Tibial artery (tissue), 4 donors: Measurements from ENCODE around the gene GAB2.

Experiments
- DNase-seq, 2 donors: peaks; one replicate each; pipeline ENCODE4 v3.0.0-alpha.2; 2019
- H3K27ac ChIP-seq, 2 donors: fragments of 200-600 bp; sonication (generic) in 1 of 2; 1 replicate in 1 of 2; 2 replicates in 1 of 2; pipeline ENCODE4 v1.5.1; 2018 to 2019; ENCODE audit warnings: mild to moderate bottlenecking in 1 of 2
- H3K27me3 ChIP-seq, 2 donors: fragments of 200-600 bp; sonication (generic) in 1 of 2; one replicate each; pipeline versions ENCODE4 v1.5.1 to v1.6.0; 2016 to 2019
- H3K36me3 ChIP-seq, 3 donors: fragments of 200-600 bp; sonication (generic) in 2 of 3; one replicate each; pipeline ENCODE4 v1.5.1; 2016 to 2019; ENCODE audit warnings: mild to moderate bottlenecking in 2 of 3
- H3K4me1 ChIP-seq, 4 donors: fragments of 200-600 bp; sonication (generic) in 2 of 4; 1 replicate in 3 of 4; 2 replicates in 1 of 4; pipeline ENCODE4 v1.5.1; 2016 to 2019
- H3K4me3 ChIP-seq, 2 donors: fragments of 200-600 bp; sonication (generic) in 1 of 2; 1 replicate in 1 of 2; 2 replicates in 1 of 2; pipeline ENCODE4 v1.5.1; 2018 to 2019; ENCODE audit warnings: mild to moderate bottlenecking in 2 of 2
- H3K9me3 ChIP-seq, 3 donors: fragments of 200-600 bp; sonication (generic) in 1 of 3; one replicate each; pipeline ENCODE4 v1.5.1; 2016 to 2019
- intact Hi-C: fragments of 100-400 bp; cut with DNase I; formaldehyde crosslinking; loops from one replicate; pipeline ENCODE4 v1.15.0; 2023; ENCODE audit warnings: low total_unique reads
- TF ChIP-seq, protein P1 (sequence below), 2 experiments: fragments of 200-600 bp in 1 of 2; fragments of 450-650 bp in 1 of 2; IDR thresholded peaks; one replicate each; pipeline ENCODE4 v1.5.1; 2017 to 2019; ENCODE audit warnings: antibody characterized with exemption in 2 of 2, mild to moderate bottlenecking in 1 of 2, moderate library complexity in 1 of 2

Gene GAB2

DNA sequence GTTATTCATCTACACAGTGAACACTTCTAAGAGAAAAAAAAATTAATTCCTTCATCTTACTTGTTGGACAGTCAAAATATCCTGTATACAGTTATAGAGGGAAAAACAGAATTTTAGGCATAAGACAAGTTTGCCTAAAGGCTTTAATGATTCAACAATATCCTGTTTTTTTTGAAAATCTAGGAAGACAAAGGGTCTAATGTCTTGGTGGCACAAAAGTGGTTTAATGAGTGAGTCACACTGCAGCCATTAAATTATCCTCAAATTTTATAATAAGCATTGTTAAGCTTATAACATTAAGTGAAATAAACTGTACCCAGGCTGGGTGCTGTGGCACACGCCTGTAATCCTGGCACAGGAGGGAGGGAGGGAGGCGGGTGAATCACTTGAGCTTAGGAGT, 72.9 kb downstream of the GAB2 start:
- no peak for DNase-seq
- no peak overlapping the region for H3K27ac ChIP-seq
- no peaks in the 10 kb centered on the region for H3K36me3 ChIP-seq
- H3K27me3 ChIP-seq = no peaks in the 10 kb centered on the region
- H3K9me3 ChIP-seq = no peaks in the 10 kb centered on the region
- H3K4me3 ChIP-seq = no peak overlapping the region
- peaks cover 0 to 62% (median 12%) of the 10 kb centered on the region in 4 donors for H3K4me1 ChIP-seq
- TF ChIP-seq, protein P1, sequence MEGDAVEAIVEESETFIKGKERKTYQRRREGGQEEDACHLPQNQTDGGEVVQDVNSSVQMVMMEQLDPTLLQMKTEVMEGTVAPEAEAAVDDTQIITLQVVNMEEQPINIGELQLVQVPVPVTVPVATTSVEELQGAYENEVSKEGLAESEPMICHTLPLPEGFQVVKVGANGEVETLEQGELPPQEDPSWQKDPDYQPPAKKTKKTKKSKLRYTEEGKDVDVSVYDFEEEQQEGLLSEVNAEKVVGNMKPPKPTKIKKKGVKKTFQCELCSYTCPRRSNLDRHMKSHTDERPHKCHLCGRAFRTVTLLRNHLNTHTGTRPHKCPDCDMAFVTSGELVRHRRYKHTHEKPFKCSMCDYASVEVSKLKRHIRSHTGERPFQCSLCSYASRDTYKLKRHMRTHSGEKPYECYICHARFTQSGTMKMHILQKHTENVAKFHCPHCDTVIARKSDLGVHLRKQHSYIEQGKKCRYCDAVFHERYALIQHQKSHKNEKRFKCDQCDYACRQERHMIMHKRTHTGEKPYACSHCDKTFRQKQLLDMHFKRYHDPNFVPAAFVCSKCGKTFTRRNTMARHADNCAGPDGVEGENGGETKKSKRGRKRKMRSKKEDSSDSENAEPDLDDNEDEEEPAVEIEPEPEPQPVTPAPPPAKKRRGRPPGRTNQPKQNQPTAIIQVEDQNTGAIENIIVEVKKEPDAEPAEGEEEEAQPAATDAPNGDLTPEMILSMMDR (IDR thresholded peaks at IDR 0.05) = no peak
- intact Hi-C loops = no loop called here

DNA sequence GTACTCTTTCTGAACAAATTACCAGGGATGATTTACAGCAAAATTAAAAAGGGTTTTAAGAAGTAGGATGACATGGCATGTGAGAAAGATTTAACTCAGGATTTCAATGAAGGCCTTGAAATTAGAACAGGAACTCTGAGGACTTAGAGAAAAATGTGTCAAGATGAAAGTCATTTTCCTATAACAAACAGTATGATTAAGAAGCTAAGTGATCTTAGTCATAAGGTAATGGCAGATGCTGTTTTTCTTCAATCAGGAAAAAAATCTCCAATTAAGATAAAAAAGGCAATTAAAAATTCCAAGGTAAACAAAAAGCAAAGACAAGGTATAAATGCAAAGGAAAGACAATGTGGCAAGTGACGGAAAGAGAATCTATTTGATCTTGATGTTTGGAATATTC, 73.5 kb downstream of the GAB2 start:
- H3K36me3 ChIP-seq = no peaks in the 10 kb centered on the region
- H3K9me3 ChIP-seq = no peaks in the 10 kb centered on the region
- H3K27ac ChIP-seq = no peak overlapping the region
- no peak overlapping the region for H3K4me3 ChIP-seq
- intact Hi-C loops = no loop called here
- TF ChIP-seq, protein P1 (IDR thresholded peaks at IDR 0.05) = no peak
- H3K4me1 ChIP-seq = peaks cover 0 to 62% (median 6%) of the 10 kb centered on the region in 4 donors
- H3K27me3 ChIP-seq = no peaks in the 10 kb centered on the region
- DNase-seq = no peak

DNA sequence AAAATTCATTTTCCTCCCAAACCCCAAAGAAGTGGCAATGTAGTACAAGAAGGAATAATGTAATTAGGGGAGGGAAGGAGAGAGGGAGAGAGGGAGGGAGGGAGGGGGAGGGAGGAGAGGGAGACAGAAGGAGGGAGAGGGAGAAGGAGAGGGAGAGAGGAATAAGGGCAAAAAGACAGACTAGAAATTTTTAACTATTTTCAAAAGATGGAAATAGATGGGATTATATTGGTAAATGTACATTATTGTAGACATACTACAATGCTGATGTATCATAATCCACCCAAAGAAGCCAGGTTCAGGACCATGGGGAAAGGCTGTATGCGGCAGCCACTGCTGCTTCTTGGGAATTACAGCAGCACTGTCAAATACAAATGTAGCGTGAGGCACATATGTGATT, 74.3 kb downstream of the GAB2 start:
- H3K4me1 ChIP-seq = peaks cover 0 to 60% (median 2%) of the 10 kb centered on the region in 4 donors
- intact Hi-C loops = no loop called here
- H3K9me3 ChIP-seq = no peaks in the 10 kb centered on the region
- no peak overlapping the region for H3K27ac ChIP-seq
- H3K36me3 ChIP-seq = no peaks in the 10 kb centered on the region
- TF ChIP-seq, protein P1 (IDR thresholded peaks at IDR 0.05) = no peak
- no peak overlapping the region for H3K4me3 ChIP-seq
- no peak for DNase-seq
- no peaks in the 10 kb centered on the region for H3K27me3 ChIP-seq

DNA sequence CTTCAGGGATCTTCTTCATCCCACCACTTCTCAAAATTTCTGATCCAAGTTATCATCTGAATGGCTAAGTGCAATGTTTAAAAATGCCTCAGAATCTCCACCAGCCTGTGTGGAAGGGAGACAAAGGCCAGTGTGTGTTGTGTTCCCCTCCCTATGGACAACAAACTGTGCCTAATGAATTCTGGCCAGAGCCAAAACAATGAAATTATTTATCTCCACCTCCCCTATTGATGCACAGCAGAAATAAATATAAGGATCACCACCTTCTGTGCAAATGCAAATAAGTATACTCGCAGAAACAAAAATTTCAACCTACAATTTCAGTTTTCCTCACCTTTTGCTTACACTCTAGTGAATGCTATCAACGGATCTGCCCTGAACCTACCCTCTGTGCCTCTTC, 75.8 kb downstream of the GAB2 start:
- H3K4me3 ChIP-seq = no peak overlapping the region
- TF ChIP-seq, protein P1 (IDR thresholded peaks at IDR 0.05) = no peak
- H3K9me3 ChIP-seq = no peaks in the 10 kb centered on the region
- peaks cover 0 to 61% (median 13%) of the 10 kb centered on the region in 4 donors for H3K4me1 ChIP-seq
- no peak for DNase-seq
- intact Hi-C loops = no loop called here
- no peaks in the 10 kb centered on the region for H3K27me3 ChIP-seq
- no peaks in the 10 kb centered on the region for H3K36me3 ChIP-seq
- H3K27ac ChIP-seq = no peak overlapping the region

DNA sequence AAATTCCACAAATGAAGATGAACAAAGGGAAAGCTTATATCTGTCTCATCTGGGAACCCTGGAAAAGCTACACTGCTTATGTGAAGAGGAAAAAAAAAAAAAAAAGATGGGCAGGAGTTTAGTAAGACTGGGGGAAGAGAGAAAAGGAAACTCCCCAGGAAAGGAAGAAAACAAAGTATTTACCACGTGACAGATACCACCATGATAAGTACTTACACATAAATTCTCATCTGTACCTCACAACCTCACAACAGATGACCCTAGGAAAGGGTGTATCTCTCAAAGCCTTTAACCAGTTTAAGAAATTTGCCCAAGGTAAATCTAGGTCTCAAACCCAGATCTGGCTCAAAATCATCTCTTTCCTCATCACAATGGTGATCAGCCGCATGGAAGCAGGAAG, 77.1 kb downstream of the GAB2 start:
- H3K36me3 ChIP-seq = no peaks in the 10 kb centered on the region
- TF ChIP-seq, protein P1 (IDR thresholded peaks at IDR 0.05) = no peak
- no peaks in the 10 kb centered on the region for H3K9me3 ChIP-seq
- no peaks in the 10 kb centered on the region for H3K27me3 ChIP-seq
- DNase-seq = no peak
- H3K4me1 ChIP-seq = peaks cover 0 to 56% (median 12%) of the 10 kb centered on the region in 4 donors
- H3K4me3 ChIP-seq = no peak overlapping the region
- intact Hi-C loops = no loop called here
- H3K27ac ChIP-seq = no peak overlapping the region

DNA sequence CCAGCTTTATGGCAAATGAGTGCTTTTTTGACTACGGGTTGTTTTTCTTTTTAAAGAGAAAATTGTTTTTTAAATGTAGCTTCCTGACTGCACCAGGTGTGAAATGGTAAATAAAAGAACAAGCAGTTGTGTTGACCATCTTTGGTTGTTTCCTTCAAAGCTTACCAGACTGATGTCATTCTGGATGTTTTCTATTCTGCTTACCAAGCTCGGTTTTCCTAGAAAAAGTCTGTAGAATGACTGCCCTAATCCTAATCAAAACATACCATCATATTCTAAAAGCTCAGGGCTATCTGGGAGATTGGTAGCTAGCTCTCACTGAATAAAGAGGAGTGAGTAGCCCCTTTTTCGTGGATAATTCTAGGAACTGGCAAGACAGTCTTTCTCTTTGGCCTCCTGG, 77.7 kb downstream of the GAB2 start:
- no peak for DNase-seq
- Histone ChIP-seq H3K9me3 (no peaks in the 10 kb centered on the region), H3K27ac (no peak overlapping the region), H3K4me1 (peaks cover 0 to 50% (median 12%) of the 10 kb centered on the region in 4 donors), H3K36me3 (no peaks in the 10 kb centered on the region), H3K27me3 (no peaks in the 10 kb centered on the region), H3K4me3 (no peak overlapping the region)
- TF ChIP-seq, protein P1 (IDR thresholded peaks at IDR 0.05) = no peak
- intact Hi-C loops = no loop called here
